Activated T-helper 1 cell treated with anti-CD3 and anti-CD28 coated beads, Interleukin-2, amount 50 U/mL, for 16 hours (primary cell): ENCODE measurements around the gene UBE2E2.
"Not testable (repeated sequence)": the region's sequence is repeated elsewhere in the genome, so short reads cannot be mapped to it uniquely, and the experiment has no call there.

Experiments
- DNase-seq, 2 donors: peaks; one replicate each; pipeline ENCODE4 v3.0.0-alpha.2; 2020; ENCODE audit warnings: low read depth in 1 of 2, low spot score in 1 of 2

UBE2E2 gene

GRCh38 chr3:23607184-23607847 is 404.2 kb downstream of the UBE2E2 start:
- DNase-seq = no peak

DNA sequence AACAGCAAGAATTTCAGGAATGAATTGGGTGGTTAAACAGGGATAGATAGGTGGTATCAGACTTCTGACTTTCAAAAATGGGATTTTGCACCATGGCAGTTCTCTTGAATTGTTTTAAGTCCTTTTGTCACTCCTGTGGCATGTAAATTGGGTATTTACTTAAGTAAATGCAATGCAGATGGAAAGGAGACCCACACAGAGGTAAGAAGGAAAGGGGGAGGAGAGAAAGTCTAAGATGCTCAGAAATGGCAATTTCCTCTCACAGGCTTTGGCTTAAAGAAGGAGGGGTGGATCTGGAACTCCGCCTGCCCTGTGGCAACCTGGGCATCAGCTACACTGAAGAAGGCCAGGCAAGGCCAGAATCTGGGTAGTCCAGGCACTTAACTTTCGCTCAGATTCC is 405.5 kb downstream of the UBE2E2 start:
- DNase-seq = no peak

- no peak for DNase-seq
Measured at GRCh38 chr3:23611737-23612295, 408.7 kb downstream of the UBE2E2 start.

DNA sequence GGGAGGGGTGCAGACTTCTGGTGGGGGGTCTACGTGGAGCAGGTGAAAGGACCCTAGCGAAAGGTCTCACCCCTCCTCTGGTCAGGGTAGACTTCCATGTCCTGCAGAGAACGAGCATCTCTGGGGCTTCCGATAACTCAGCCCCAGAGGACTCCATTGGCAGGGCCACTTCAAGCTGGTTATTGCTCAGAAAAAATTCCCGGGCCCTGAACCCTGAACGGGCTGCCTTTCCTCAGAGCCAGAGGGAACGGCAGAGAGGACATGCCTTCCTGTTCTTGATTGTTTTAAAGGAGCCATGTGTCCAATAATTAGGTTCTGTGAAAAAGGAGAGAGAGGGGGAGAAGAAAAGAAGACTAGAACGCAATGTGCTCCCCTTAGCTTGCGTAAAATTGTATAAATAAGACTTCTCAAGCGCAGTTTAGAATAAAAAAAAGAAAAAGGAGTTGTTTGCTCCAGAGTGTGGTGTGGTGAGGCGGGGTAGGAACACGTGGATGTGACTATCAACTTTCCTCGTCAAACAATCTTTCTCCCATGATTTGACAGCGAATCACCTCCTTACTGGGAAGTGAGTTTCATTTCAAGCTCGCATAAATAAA is 409.3 kb downstream of the UBE2E2 start:
- no peak for DNase-seq

- DNase-seq = no peak
Measured at GRCh38 chr3:23615068-23615467, 411.9 kb downstream of the UBE2E2 start.

- DNase-seq = not testable (repeated sequence)
Measured at GRCh38 chr3:23618475-23618874, 415.3 kb downstream of the UBE2E2 start.

- DNase-seq = no peak
Measured at GRCh38 chr3:23619705-23620637, 416.8 kb downstream of the UBE2E2 start.

- no peak for DNase-seq
Measured at GRCh38 chr3:23620638-23621015, 417.5 kb downstream of the UBE2E2 start.

GRCh38 chr3:23623844-23624243 is 420.7 kb downstream of the UBE2E2 start:
- no peak for DNase-seq

- no peak for DNase-seq
Measured at GRCh38 chr3:23624305-23624704, 421.2 kb downstream of the UBE2E2 start.

DNA sequence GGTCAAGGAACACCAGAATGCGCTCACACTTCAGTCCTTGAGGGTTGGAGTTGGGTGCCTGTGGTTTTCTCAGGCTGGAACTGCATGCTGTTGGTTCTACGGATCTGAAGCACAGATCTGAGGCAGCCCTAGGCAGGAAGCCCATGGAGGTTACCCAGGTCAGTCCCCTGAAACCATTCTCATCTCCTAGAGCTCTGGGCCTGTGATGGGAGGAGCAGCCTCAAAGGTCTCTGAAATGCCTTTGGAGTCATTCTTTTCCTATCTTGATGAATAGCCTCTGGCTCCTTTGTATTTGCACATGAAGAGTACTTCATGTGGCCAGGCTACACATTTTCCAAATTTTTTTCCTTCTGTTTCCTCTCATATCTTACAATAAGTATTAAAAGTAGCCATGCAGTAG is 423.3 kb downstream of the UBE2E2 start:
- DNase-seq = no peak

DNA sequence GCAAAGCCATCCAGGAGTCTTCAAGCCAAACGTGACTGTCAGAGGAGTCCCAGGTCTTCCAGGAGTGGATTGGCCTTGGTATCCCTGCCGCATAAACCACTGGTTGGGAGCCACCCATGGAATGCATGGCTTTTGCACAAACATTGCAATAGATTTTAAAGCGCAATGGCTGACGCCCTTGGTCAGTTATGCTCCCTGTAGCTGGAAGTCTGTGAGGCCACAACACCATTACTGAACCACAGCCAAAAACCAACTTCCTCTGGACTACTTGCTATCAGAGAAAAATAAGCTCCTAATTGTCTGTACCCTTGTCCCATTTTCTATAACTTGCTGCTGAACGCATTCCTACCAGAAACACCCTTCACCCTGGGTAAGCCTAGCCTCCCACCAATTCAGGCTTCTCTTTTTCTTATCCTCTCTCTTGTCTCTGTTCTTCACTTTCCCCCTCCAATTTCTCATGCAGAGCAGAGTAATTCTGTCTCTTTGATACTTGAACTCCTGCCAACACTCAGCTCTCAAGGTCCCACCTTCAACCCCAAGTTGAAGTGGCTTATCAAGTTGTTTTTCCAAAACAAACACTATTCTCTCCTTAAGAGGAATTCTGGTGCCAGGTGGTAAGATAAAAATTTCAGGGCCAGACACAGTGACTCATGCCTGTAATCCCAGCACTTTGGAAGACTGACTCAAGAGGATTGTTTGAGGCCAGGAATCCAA is 426.2 kb downstream of the UBE2E2 start:
- DNase-seq = no peak

- DNase-seq = no peak
Measured at GRCh38 chr3:23633261-23633960, 430.3 kb downstream of the UBE2E2 start.

- no peak for DNase-seq
Measured at GRCh38 chr3:23637339-23637738, 434.2 kb downstream of the UBE2E2 start.

- no peak for DNase-seq
Measured at GRCh38 chr3:23640471-23641146, 437.5 kb downstream of the UBE2E2 start.
